GM18907 (cell line): ENCODE data around the gene LAGE3.
A peak's percentile ranks its signal among the peaks of the same experiment; 100 is the strongest.

Experiments used
- ATAC-seq: cut with Tn5 transposase; IDR thresholded peaks from one replicate; pipeline ENCODE4 v1.9.1; 2021; ENCODE audit warnings: mild to moderate bottlenecking, moderate library complexity; ENCODE audit not compliant: unreplicated experiment

Gene LAGE3

DNA sequence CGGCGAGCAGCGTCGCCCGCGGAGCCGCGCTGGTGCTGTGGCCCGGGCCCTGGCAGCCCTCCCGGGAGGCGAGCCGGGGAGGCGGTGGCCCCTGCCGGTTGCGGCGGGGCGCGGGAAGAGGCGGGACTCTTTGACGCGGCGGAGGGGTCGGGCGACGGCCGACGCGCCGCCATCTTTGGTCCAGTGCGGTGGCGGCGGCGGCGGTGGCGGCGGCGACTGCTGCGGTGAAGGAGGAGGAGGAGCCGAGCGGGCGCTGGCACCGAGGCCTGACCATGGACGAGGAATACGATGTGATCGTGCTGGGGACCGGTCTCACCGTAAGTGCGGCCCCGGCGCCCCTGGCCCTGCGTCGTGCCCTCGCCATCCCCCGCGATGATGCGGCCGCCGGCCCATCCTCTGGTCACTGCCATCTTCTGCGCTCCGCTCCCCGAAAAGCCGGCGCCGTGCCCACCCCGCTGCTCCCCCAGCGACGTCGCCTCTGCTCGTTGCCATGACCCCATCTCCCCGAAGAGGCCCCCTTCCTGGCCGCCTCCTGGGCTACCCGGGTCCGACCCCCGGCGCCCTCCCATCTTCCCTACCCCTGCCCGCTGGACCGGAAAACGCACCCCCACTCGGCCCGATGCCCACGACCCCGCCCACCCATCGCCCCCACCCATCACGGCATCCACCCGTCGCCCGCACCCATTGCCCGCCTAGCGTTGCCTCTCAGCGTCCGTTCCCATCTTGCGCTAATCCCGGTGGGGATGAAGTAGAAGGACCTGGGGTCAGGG lies 41.9 kb downstream of the LAGE3 start, which contains the start of gene GDI1:
GDI1 (plus strand) TSS at position 172 of the 770 bp plus-strand sequence; CDS start at position 273, 101 bp downstream.
- no peak for ATAC-seq

DNA sequence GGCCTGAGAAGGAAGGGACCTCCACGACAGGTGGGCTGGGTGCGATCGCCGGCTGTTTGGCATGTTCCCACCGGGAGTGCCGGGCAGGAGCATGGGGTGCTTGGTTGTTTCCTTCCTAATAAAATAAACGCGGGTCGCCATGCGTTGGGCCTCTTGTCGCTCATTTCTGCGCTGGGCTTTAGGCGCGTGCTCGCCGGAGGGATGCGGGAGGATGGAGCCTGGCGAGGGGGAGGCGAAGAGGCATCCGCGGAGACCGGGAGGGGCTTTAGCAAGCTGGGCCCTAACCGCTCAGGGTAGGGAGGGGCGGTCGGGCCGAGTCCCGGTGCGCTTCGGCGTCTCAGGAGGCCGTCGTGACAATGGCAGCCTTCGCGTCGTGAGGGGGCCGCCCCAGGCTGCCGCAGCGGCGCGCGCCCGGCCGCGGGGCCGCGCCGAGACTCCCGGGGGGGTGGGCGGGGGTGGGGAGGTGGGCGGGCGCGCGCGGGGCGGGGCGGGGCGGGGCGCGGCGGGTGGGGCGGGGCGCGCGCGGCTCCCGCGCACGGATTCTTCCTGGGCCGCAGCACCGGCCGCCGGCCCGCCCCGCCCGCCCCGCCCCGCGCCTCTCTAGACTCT lies 42.6 kb downstream of the LAGE3 start:
- no peak for ATAC-seq

DNA sequence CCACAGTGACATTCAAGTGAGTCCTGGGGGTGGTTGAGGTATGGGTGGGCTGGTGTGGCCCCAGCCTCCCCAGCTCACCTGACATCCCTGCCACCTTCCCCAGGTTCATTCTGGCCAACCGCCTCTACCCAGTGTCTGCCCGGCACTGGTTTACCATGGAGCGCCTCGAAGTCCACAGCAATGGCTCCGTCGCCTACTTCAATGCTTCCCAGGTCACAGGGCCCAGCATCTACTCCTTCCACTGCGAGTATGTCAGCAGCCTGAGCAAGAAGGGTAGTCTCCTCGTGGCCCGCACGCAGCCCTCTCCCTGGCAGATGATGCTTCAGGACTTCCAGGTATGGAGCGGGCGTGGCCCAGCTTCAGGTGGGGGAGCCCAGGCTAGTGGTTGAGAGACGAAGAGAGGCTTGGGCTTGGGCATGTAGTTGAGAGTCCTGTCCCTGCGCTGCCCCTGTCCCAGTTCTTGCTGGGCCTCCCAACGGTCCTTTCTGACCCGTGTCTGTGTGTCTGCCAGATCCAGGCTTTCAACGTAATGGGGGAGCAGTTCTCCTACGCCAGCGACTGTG lies 43.8 kb downstream of the LAGE3 start:
- ATAC-seq, result no peak

- no peak for ATAC-seq
Measured at GRCh38 chrX:154434394-154435168, 44.5 kb downstream of the LAGE3 start.

GRCh38 chrX:154433605-154434004 lies 45.5 kb downstream of the LAGE3 start:
- no peak for ATAC-seq

DNA sequence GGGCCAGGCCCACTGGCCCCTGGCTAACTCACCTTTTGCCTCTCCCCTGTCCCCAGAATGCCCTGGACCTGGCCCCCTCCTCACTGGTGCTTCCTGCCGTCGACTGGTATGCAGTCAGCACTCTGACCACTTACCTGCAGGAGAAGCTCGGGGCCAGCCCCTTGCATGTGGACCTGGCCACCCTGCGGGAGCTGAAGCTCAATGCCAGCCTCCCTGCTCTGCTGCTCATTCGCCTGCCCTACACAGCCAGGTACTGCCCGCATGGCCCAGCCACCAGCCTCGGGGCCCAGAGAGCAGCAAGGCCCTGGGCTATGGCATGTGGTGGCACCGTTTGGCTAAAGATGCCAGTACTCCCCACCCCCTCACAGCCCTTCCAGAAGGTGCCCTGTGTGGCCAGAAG lies 46.9 kb downstream of the LAGE3 start:
- ATAC-seq, result no peak

DNA sequence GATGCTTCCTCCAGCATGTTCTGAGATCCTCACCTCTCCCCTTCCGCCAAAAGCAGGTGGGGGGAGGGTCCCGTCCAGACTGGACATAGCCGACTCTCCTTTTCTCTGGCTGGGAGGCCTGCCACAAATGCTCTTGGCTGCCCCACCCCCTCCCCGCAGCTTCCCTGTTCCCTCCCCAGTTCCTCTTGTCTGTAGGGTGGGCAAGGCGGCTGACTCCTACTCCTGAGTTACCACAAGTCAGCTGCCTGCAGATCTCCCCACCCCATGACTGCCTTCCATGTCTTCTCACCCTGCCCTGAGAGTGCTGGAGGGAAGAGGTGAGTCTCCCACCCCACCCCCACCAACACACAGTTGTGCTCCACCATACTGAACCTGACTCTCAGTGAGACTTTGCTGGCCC lies 47.7 kb downstream of the LAGE3 start:
- no peak for ATAC-seq

DNA sequence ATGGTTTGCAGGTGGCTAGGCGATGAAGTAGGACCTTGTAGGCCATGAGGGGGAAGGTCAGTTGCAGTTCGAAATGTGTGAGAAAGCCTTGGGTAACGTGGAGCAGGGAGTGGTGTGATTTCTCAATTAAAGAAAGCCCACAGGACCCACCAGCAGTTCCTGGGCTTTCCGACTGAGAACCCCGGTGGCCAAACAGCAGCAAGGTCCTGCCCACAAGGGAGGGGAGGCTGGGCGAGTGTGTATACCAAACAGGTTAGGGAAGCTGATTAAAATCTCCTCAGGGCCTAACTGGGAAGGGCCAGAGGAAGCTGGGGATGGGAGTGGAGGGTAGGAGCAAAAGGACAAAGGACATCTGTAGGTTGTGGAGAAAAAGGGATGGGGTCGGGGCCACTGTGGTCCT lies 48.2 kb downstream of the LAGE3 start:
- ATAC-seq, result no peak

GRCh38 chrX:154430479-154430878 lies 48.6 kb downstream of the LAGE3 start:
- ATAC-seq, result no peak

DNA sequence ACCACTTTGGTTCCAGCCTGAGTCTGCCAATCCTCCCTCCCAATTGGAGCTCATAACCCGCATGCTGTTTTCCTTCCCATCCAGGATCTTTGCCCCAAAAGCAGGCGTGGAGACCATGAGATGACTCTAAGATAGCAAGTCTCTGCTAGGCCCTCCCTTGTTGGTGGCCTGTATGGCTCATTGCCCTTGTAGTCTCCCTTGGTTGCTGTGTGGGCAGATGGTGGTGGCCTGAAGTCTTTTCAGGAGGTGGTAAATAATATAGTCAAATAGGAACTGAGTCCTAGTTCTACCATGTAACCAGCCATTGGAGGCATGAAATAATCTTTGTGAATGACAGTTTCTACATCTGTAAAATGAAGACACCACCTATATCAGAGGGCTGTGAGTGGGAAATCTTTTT lies 49.4 kb downstream of the LAGE3 start:
- no peak for ATAC-seq

DNA sequence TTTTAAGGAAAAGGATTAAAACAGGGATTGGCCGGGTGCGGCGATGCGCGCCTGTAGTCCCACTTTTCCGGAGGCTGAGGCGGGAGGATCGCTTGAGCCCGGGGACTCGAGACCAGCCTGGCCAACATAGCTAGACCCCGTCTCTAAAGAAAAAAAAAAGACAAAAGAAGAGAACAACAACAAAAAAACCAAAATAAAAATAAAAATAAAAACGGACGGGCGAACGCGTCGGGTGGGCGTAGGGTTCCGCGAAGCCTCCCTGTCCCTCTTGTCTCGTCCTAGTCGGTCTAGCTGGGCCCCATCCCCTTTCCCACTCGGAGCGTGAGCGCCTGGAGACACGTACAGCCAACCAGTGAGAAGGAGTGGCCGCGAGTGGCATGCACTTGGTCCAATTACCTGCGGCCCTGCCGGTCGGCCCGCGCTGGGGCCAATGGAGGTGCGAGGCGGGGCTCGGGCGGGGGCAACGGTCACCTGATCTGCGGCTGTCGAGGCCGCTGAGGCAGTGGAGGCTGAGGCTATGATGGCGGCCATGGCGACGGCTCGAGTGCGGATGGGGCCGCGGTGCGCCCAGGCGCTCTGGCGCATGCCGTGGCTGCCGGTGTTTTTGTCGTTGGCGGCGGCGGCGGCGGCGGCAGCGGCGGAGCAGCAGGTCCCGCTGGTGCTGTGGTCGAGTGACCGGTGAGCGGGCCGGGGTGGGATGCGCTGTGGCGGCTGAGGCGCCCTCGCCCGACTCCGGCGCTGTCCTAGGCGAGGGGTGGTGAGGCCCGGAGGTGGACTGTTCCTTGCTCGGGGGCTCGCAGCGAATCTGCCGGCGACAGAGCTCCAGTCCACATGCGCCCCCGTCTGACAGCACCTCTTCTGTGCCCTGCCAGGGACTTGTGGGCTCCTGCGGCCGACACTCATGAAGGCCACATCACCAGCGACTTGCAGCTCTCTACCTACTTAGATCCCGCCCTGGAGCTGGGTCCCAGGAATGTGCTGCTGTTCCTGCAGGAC lies 50.6 kb downstream of the LAGE3 start, which contains the start of gene ATP6AP1:
ATP6AP1 (plus strand) TSS at position 502 of the 996 bp plus-strand sequence; CDS start at position 518, 16 bp downstream.
- peak; percentile 92 for ATAC-seq
